Fibroblast of the aortic adventitia (primary cell): ENCODE data around the gene ALPK3. TPM values are rescaled to one million over a fixed set of nuclear protein-coding genes. Genes with fewer than 3 reads are reported as not detected.

Experiments used
- DNase-seq: peaks from one replicate; pipeline ENCODE4 v3.0.0-alpha.2; 2010; ENCODE audit warnings: low read depth
- H3K4me3 ChIP-seq: 2 replicates; pipeline ENCODE4 v1.5.1; 2011; ENCODE audit warnings: low read depth, mild to moderate bottlenecking, control low read depth, low read length, moderate library complexity
- total RNA-seq: library from RNA; depleted of rRNA; stranded (reverse); fragments of >200 nt; gene quantifications from 2 replicates; pipeline ENCODE4 v1.2.3, GENCODE V29; 2012; ENCODE audit warnings: low replicate concordance
- TF ChIP-seq, protein P1 (sequence below): IDR thresholded peaks from 2 replicates; pipeline ENCODE4 v1.5.1; 2011; ENCODE audit warnings: mild to moderate bottlenecking, low read length, control low read depth, inconsistent platforms; ENCODE audit not compliant: insufficient read depth

Gene ALPK3
- total RNA-seq, 1 donor, result 0.18 TPM

DNA sequence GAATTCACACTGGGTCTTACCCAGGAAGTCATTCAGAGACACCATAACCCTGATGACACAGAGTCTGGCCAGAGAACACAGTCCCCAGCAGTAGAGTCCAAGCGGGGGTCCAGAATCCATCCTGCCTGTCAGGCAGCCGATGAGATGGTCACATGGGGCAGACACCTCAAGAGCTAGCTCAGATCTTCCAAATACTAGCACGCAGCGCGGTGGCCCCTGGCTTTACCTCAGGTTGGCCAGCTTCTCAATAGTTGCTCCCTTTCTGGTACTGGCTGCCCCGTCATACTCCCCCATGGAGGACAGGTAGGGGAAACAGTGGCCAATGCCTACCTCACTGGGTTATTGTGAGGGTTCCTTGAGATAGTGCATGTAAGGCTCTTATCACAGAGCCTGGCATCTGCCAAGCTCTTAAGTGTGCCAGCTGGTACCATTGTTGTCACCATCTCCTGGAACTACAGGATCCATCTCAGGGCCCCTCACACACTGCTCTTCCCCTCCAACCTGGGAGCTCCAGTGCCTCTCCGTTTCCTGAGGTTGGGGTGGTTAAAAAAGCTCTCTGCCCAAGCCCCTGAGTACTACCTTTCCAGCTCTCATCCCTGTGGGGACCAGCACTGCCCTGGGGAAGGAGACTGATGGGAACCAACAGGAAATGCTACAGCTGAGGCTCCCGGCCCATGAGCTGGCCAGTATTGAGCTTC is 63.8 kb downstream of the ALPK3 start:
- TF ChIP-seq, protein P1, sequence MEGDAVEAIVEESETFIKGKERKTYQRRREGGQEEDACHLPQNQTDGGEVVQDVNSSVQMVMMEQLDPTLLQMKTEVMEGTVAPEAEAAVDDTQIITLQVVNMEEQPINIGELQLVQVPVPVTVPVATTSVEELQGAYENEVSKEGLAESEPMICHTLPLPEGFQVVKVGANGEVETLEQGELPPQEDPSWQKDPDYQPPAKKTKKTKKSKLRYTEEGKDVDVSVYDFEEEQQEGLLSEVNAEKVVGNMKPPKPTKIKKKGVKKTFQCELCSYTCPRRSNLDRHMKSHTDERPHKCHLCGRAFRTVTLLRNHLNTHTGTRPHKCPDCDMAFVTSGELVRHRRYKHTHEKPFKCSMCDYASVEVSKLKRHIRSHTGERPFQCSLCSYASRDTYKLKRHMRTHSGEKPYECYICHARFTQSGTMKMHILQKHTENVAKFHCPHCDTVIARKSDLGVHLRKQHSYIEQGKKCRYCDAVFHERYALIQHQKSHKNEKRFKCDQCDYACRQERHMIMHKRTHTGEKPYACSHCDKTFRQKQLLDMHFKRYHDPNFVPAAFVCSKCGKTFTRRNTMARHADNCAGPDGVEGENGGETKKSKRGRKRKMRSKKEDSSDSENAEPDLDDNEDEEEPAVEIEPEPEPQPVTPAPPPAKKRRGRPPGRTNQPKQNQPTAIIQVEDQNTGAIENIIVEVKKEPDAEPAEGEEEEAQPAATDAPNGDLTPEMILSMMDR, result no peak
- DNase-seq, result no peak
- no peak overlapping the region for H3K4me3 ChIP-seq

DNA sequence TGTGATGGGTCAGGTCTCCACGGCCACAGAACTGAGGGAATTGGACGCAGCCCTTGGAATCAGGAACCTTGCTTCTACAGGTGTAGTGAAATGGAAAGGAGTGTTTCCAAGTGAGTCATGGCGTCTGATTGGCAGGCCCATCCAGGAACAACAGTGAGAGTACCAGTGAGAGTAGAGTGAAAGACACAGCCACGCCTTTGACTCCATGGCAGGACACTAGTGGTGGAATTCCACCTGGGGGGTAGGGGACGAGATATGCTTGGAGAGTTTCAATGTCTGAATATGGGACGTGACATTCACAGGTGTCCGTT is 64.3 kb downstream of the ALPK3 start:
- TF ChIP-seq, protein P1, result no peak
- no peak overlapping the region for H3K4me3 ChIP-seq
- no peak for DNase-seq

DNA sequence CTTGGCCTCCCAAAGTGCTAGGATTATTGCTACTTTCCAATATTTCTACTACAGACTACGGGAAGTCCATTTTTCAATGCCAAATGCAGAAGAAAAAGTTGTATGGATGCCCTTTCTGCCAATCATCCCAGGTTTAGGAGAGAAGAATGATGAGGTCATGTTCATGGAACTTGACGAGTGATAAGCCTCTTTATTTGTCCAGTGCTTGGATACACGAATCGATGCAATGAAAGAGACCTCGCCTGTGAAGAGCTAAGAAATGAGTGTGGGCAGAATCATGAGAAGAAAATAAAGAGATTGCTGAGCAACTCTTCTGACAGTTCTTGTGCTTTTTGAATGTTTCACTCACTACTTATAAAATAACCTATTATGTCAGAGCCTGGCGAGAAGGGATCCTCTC is 66.3 kb downstream of the ALPK3 start:
- DNase-seq, result peak; percentile 22
- TF ChIP-seq, protein P1, result no peak
- no peak overlapping the region for H3K4me3 ChIP-seq

DNA sequence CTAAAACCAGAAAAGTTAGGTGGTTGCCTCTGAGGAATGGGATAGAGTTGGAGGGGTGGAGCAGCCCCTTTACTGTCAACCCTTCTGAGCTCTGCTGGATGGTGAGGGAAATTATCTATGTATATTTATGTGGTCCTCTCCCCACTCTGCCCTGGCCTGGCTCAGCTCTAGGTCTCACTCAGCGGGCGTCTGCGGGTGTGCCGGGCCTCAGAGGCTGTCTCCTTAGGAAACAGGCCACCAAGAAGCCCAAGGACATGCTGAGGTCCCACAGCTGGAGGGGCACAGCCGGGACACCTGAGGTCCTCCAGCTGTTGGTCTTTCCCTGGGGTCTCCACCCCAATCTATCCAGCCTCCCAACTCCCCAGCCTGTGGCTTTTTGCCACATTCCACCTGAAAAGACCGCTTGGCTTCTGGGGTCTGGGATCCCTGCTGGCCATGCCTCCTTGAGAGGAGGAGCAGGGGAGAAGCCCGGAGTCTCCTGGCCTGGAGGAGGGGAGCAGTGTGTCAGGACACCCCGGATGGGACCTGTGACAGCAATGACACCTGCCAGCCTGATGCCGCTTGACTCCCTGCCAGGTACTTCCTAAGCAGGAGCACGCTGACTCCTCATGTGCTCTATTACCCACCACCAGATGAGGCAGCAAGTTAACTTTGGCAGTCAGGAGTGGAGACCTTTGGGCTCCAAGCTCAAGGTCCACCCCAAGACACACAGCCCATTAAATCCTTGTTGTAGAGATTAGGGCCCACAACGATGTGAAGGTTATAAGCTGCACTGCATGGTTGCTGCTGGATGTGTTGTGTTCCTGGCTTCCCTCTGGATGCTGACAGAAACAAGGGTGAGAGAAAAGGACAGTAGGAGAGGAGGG is 67.0 kb downstream of the ALPK3 start, which contains the start of gene SLC28A1:
Gene SLC28A1, plus strand, starts transcription at position 747 of the 866 bp plus-strand sequence. CDS start 3,099 bp downstream, outside the sequence.
- TF ChIP-seq, protein P1, result no peak
- DNase-seq, result no peak
- no peak within 1 kb of the TSS for H3K4me3 ChIP-seq

DNA sequence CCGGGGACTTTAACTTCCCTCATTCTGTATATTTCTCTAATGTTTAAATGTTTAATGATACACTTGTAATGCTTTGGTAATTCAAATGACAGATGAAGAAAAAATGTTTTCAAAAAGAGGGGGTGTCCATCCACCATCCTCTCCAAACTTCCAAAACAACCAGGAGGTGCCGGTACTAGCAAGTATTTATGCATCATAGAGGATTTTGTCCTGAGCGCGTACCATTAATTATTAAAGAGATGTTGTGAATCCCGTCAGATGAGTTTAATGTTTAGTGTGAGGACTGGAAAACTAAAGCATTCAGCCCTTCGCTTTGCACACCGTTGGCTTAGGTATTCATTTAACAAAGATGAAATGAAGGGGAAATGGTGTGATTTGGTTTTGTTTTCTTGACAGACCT is 68.6 kb downstream of the ALPK3 start:
- no peak overlapping the region for H3K4me3 ChIP-seq
- no peak for DNase-seq
- TF ChIP-seq, protein P1, result no peak

DNA sequence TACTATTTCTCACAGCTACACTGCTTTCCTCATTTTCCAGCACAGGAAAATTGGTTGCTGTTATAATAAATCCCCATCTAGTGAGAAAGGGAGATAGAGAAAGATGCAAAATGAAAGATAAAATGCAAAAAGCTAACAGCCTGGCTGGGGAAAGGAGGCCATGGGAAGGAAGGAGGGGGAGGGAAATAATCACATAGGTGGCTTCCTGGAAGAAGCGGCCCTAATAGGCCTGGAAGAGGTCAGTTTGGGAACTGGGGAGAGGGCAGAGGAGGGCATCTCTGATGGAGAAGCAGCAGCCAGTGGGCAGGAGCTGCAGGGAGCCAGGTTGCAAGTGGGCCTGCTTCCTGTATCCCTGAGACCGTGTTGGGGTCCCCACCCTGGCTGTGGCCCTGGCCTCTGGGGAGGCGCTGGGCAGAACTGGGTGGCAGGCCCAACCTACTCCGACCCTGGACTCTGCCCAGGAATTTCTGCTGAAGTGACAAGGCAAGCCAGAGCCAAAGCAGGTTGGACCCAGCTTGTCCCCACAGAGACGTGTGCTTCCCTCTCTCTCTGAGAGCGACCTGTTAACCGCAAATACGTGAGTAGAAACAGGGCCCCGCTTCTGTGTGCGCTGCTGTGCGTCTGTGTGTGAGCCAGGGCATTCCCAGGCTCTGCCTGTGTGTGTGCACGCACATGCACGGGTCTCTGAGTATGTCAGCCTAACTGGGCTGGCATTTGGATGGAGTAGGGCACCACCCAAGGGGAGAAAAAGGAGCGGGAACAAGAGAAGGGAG is 69.2 kb downstream of the ALPK3 start:
- DNase-seq, result no peak
- TF ChIP-seq, protein P1, result no peak
- H3K4me3 ChIP-seq, result no peak overlapping the region
